HFF-Myc (cell line): Measurements from ENCODE around the gene OR52R1.
"Not testable (repeated sequence)": the region's sequence is repeated elsewhere in the genome, so short reads cannot be mapped to it uniquely, and the experiment has no call there.

ENCODE experiments used
- DNase-seq: peaks from one replicate; pipeline ENCODE4 v3.0.0-alpha.2; 2011; ENCODE audit warnings: low read depth; ENCODE audit errors: extremely low read depth
- H3K4me3 ChIP-seq: replicated peaks from 2 replicates; pipeline ENCODE4 v1.5.1; 2011; ENCODE audit warnings: low read depth, mild to moderate bottlenecking, control low read depth, low read length
- CTCF ChIP-seq: IDR thresholded peaks from 2 replicates; pipeline ENCODE4 v1.5.1; 2012; ENCODE audit warnings: mild to moderate bottlenecking, low read depth, low read length, control low read depth; ENCODE audit errors: missing control alignments

Gene OR52R1

DNA sequence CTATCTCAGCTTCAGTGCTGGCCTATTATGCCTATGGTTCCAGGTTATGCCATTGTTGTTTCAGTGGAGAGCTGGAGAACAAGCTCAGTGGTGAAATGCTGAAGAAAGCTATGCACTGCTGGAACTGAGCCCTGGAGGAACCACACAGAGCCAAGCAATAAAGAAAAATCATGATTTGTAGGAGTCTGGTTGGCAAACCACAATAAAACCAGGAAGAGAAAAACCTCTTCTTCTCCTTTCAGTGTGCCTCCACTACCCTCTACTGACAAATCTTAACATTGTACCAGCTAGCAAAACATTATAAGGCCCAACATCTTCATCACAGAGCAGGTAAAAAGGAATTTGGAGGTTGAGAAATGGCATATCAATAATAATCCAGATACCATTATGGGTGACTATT lies 22.2 kb upstream of the OR52R1 start:
- no peak for TF ChIP-seq CTCF
- DNase-seq = no peak
- no peak overlapping the region for H3K4me3 ChIP-seq

DNA sequence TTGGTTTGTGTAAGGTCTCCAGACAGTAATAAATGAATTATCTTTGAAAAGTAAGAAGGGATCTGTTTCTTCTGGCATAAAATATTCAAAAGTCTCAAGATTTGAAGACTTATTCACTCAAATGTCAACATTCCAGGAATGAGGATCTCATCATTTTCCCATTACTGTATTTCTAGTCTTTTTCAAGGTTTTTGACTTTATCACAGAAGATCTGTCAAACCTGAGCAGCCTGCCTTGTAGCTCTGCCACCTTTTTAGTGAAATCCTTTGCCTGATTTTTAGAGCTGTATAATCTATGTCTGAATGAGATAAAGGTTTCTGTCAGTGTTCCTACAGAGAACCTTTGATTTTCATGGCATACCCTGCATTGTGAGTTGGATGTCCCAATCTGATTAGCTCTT lies 21.0 kb upstream of the OR52R1 start:
- H3K4me3 ChIP-seq = no peak overlapping the region
- TF ChIP-seq CTCF = no peak
- no peak for DNase-seq

GRCh38 chr11:4821021-4821420 lies 16.8 kb upstream of the OR52R1 start, which contains the start of gene OR51F2:
OR51F2 (plus strand) TSS chr11:4821321; CDS start chr11:4821422, 101 bp downstream.
- TF ChIP-seq CTCF = no peak
- H3K4me3 ChIP-seq = no peak within 1 kb of the TSS
- no peak for DNase-seq

- no peak overlapping the region for H3K4me3 ChIP-seq
- no peak for TF ChIP-seq CTCF
- DNase-seq = no peak
Observed at GRCh38 chr11:4809246-4809645, 5.1 kb upstream of the OR52R1 start.

- DNase-seq = no peak
- TF ChIP-seq CTCF = no peak
- H3K4me3 ChIP-seq = no peak overlapping the region
Observed at GRCh38 chr11:4808476-4808875, 4.3 kb upstream of the OR52R1 start.

- not testable (repeated sequence) for H3K4me3 ChIP-seq, DNase-seq
Observed at GRCh38 chr11:4801316-4801715, 2.9 kb downstream of the OR52R1 start.

- DNase-seq = no peak
- no peak for TF ChIP-seq CTCF
- H3K4me3 ChIP-seq = no peak overlapping the region
Observed at GRCh38 chr11:4798427-4799183, 5.6 kb downstream of the OR52R1 start.
